Fibroblast of peridontal ligament (primary cell): ENCODE measurements around the gene CCT5.
"Not testable (repeated sequence)": the region's sequence is repeated elsewhere in the genome, so short reads cannot be mapped to it uniquely, and the experiment has no call there.

ENCODE experiments used
- DNase-seq: peaks from one replicate; pipeline ENCODE4 v3.0.0-alpha.2; 2010; ENCODE audit errors: extremely low read depth

CCT5 gene

DNA sequence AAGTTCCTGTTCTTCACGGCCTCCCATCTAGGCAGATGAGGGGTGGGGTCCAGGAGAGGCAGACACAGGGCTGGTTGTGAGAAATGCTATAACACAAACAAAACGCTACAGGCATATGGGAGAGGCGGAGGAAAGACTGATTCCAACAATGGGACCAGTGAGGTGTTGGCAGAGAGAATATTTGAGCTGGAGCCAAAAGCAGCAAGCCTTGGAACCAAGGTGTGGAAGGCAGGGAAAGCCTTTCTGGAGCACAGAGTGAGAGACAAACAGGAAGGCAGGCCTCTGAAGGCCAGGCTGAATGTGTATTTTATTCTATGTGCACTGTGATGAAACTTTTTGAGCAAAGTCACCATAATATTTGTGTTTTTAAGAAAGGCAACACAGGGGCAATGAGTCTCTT lies 3.3 kb upstream of the CCT5 start:
- no peak for DNase-seq

DNA sequence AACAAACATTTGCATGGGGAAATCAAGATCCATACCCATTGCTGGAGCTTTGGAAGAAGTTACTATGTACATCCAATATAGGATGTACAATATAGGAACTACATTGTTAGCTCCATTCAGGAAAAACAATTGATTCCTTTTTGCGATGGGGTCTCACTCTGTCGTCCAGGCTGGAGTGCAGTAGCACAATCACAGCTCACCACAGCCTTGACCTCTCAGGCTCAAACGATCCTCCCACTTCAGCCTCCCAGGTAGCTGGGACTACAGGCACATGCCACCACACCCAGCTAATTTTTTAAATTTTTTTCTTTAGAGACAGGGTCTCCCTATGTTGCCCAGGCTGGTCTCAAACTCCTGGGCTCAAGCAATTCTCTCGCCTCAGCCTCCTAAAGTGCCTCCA lies 2.9 kb upstream of the CCT5 start:
- not testable (repeated sequence) for DNase-seq

DNA sequence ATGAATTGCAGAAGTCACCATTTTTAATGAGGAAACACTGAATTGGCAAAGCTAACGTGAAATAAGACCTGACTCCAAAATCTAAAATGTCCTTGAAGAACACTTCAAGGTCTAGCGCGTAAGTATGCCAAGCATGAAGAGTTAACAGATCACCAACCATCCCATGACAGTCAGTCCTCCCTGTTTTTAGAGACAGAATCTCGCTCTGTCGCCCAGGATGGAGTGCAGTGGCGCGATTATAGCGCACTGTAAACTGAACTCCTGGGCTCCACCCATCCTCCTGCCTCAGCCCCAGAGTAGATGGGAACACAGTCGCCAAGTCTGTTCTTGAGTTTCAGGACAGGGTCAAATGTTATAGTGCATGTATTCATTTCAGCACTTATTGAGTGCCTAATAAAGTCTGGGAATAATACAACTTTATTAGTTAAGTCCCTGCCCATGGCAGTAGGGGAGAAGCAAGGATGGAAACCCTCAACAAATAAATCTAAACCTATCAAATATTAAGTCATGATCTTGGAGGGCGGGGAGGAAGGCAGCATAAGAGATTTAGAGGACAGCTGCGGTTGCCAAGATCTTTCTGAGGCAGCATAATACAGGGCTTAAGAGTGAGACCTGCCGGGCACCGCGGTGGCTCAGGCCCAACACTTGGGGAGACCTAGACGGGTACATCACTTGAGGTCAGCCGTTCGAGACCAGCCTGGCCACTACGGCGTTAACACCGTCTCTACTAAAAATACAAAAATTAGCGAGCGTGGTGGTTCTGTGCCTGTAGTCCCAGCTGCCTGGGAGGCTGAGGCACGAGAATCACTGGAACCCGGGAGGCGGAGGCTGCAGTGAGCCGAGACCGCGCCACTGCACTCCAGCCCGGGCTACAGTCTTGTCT lies 1.5 kb upstream of the CCT5 start:
- DNase-seq: no peak

DNA sequence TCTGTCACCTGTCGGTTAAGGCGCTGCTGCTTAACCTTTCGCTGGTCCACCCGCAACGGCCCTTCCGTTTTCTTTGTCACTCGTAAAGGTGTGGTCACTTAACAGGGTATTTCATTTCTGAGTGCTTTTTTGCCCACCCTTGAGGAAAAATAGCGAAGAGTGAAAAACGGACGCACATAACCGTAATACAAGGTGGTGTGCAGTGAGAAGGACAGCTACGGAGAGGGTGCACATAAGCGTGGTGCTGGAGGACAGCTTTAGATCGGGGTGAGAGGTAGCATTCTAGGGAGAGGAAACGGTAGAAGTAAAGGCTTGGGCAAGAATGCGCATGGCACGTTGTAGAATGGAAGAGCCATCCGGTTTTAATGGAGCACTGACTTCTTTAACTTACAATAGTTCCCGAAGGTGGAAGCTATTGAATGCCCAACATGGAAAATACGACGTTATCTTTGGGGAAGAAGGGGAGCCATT lies 761 bp downstream of the CCT5 start:
- no peak for DNase-seq

DNA sequence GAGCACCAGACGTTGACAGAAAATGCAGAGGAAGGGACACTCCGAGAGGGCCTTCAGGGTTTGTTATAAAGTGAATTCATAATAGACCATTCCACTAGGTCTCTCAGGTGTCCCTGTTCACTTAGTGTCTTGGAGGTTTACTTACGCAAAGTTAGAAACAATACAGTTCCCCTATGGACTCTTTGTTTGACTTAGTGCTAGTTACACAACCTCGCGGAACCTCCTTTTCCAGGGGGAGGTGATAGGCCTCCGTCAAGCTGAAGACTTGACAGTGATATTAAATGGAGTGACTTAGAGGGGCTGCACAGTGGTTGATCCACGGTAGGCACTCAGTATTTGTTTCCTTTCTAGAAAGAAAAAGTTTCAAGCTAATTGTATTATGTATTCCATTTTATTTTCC lies 1.3 kb downstream of the CCT5 start:
- DNase-seq: no peak

DNA sequence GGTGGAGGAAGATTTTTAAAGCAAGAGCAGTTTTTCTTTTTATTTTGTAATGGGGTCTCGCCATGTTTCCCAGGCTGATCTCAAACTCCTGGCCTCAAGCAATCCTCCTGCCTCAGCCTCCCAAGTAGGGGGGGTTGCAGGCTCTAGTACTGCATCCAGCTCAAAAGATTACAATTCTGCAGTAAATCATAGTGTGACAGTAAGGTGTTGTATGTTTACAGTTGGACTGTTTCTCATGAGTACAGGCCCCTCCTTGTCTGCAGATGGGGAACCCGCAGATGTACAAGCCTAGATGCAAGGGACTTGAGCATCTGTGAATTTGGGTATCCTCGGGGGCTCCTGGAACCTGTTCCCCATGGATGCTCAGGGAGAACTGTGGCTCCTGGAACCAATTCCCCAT lies 3.3 kb downstream of the CCT5 start:
- DNase-seq: no peak

DNA sequence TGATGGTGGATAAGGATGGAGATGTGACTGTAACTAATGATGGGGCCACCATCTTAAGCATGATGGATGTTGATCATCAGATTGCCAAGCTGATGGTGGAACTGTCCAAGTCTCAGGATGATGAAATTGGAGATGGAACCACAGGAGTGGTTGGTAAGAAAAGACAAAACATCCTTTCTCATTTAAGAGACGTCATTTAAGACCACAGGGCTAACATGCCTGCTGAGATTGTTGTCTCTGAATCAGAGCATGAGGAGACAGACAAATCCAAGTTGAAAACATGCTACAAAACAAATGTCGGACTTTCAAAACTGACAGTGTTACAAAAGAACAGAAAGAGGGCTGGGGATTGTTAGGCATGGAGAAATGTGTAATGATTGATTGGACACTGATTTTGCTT lies 4.6 kb downstream of the CCT5 start:
- no peak for DNase-seq

DNA sequence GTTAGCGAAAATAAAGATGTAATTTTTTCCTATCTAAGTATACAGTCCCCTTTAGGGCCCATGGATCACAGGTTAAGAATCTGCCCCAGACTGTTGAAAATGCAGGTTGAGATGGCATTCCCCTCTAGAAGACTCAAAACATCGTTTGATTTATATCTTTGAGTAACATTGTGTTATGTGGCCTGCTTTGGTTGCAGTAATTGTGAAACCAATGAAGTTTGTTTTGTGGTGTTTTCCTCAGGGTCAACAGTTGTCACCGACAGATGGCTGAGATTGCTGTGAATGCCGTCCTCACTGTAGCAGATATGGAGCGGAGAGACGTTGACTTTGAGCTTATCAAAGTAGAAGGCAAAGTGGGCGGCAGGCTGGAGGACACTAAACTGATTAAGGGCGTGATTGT lies 7.8 kb downstream of the CCT5 start:
- DNase-seq: no peak

DNA sequence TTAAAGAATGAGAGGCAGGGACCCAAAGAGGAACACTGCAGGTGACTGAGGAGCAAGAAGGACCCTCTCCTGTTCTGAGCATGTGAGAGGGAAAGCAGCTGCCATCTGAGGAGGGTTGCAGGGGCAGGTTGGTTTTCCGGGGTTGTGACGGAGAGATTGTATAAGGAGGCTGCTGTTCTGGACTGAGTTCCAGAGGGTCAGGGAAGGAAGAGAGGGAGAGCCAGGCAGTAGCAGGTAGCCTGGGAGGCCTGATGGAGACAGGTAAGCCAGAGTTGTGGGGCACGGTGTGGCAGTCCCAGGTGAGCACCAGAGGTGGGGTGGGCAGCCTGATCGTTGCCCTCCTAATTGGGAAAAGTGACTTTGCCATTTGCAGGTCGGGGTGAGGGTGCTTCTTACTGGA lies 9.8 kb downstream of the CCT5 start:
- no peak for DNase-seq

DNA sequence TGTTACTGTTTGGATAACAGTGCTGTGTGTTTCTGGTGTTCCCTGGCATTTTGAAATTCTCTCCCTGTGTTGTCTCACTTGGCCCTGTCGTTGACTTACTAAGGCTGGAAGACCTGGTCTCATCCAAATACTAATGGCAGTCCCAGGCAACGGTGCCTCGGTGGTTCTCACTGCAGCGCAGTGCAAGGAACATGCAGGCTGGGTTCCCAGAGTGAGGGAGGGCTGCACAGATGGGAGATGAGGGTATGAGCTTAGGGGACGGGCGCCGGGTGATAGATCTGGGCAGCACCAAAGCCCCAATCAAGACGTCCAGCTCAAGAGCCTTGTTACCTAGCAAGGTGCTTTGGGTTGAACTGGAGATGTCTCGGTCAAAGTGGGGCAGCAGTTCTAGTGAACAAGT lies 11.0 kb downstream of the CCT5 start:
- no peak for DNase-seq

DNA sequence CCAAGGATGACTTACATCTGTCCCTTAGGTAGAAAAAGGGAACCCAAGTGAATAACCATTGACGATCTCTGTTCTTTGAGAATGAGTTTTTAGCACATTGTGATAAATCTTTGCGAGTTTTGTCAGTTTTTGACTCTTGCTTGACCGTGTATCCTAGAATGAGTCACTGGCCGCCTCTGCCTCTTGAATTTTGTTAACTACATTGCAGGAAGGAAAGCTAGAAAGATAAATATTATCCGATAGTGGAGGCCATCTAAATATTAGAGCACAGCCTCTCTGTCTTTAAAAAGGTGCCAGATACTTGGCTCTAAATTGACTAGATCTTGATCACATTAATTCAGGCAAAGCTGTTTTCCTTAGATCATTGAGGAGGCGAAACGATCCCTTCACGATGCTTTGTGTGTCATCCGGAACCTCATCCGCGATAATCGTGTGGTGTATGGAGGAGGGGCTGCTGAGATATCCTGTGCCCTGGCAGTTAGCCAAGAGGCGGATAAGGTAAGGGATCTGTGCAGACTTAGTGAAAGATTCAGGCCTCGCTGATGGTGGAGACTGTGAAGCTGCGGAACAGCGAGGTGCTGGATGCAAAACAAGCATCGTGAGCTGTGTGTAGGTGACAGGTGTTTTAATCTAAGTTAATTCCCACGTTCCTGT lies 12.2 kb downstream of the CCT5 start:
- no peak for DNase-seq

DNA sequence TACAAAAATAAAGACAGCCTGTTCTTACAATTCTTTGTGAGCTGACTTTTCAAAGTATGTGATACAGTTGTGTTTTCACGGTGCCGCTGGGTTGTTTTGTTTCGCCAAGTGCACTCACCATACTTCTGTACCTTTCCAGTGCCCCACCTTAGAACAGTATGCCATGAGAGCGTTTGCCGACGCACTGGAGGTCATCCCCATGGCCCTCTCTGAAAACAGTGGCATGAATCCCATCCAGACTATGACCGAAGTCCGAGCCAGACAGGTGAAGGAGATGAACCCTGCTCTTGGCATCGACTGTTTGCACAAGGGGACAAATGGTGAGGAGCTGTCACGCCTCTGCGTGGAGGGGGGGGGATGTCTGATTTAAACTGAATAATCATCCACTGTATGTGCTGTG lies 12.9 kb downstream of the CCT5 start:
- no peak for DNase-seq

DNA sequence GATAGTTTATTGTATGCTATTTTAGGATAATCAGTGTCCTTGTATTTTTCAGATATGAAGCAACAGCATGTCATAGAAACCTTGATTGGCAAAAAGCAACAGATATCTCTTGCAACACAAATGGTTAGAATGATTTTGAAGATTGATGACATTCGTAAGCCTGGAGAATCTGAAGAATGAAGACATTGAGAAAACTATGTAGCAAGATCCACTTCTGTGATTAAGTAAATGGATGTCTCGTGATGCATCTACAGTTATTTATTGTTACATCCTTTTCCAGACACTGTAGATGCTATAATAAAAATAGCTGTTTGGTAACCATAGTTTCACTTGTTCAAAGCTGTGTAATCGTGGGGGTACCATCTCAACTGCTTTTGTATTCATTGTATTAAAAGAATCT lies 14.5 kb downstream of the CCT5 start:
- peak; percentile 33 for DNase-seq

DNA sequence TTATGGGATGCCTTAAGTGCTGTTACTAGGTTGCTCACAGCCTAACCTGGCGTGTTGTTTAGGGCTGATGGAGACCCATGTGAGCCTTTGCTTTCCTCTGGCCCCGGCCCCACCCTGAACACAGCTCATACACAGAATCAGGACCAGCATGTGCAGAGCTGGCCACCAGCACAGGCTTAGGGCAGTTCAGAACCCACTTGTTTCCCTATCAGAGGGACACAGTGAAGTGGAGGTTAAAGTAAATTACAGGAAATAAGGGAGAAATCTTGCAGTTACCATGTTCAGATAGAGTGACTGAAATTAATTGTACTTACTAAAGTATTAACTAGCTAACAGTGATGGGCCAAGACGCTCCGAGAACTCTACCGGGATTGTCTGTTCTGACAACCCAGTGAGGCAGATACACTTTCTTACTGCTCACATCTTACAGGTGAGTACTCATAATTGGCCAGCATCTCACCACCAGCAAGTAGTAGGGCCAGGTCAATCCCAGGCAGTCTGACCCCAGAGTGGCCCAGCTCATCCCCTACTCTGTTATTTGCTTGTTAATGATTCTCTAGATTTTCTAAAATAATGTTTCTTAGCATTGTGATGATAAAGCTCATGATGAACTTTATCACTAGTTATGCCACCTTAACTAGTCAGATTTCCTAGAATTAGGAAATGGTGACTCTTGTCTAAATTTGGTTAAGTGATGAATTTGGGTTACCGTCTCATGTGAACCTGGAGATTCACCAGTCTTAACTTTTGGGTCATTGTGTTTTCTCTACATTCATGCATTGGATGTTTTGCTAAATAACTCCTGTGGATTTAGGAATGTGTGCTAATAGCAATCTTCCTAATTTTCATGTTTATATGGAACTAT lies 15.4 kb downstream of the CCT5 start:
- DNase-seq: no peak

DNA sequence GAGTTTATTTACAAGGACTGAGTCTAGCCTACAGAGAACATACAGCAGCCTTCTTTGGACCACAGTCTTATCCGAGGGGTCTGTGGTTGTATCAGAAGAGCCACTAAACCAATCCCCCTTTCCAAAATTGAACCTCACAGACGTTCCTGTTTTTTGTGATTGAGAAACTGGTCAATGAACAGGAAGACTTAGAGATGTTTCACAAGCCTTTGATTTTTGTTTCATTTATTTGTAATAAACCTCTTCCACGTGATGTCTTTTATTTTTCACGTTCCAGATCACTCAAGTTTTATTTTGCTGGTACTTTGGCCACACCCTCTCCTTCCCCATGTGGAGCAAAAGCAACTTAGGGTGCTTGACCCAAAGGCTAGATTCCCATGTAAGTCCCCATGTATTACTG lies 16.1 kb downstream of the CCT5 start:
- DNase-seq: no peak

DNA sequence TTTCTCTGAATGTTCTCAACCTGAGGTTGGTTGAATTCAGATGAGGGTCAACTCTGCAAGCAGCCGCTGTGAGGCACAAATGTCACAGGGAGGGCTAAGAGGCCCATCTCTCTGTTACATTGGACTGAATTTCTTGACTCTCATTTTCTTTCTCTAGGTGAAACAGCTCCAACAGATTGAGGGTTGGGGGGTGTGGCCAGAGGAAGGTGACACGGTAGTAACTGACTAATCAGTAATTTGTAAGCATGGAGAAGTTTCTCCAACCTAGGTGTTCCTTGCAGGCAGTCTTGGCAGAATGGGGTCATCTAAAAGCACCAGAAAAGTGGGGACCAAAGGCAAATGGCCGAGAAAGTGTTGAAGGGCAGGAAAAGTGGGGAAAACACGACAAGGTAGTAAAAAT lies 16.8 kb downstream of the CCT5 start:
- no peak for DNase-seq

DNA sequence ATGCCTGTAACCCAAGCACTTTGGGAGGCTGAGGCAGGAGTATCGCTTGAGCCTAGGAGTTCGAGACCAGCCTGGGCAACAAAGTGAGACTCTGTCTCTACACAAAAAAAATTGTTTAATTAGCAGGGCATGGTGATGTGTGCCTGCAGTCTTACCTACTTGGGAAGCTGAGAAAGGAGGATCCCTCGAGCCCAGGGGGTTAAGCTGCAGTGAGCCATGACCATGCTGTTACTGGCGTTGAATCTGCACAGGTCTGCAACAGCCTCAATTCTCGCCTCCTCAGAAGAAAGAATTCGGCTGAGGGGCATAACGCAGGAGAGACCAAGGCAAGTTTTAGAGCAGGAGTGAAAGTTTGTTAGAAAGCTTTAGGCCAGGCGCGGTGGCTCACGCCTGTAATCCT lies 18.0 kb downstream of the CCT5 start:
- no peak for DNase-seq

DNA sequence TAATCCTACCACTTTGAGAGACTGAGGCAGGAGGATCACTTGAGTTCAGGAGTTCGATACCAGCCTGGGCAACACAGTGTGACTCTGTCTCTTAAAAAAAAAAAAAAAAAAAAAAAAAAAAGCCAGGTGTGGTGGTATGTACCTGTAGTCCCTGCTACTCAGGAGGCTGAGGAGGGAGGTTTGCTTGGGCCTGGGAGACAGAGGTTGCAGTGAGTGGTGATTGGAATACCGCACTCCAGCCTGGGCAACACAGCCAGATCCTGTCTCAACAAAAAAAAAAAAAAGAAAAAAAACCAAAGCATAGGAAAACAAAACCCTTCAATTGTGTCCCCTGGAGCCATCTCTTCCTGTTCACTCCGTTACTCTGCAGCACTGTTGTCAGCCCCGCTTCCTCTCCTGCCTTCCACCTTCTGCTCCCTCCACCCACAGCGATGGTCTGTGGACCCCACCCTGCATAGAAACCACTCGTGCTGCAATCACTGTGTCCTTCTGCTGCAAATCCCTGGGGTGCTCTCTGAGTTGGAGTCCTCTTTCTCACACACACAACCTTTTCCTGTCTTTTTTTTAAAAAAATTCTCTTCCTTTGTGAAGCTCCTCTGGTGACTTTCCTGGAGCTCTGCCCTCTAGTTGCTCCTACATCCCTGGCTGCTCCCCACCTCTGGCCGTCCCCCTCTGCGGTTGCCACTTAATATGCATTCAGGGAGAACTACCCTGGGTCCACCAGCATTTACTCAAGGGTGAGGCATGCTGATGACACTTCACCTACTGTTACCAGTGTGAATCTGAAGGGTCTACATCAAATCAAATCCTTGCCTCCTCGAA lies 22.2 kb downstream of the CCT5 start:
- DNase-seq: no peak

DNA sequence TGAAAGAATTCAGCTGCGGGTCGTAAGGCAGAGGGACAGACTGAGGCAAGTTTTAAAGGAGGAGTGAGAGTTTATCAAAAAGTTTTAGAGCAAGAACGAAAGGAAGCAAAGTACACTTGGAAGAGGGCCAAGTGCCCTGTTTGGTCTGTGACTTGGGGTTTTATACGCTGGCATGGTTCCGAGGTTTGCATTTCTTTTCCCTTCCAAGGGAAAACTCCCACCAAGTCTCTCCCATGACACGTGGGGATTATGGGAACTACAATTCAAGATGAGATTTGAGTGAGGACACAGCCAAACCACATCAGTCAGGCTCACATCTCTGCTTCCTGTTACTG lies 22.8 kb downstream of the CCT5 start:
- DNase-seq: not testable (repeated sequence)

DNA sequence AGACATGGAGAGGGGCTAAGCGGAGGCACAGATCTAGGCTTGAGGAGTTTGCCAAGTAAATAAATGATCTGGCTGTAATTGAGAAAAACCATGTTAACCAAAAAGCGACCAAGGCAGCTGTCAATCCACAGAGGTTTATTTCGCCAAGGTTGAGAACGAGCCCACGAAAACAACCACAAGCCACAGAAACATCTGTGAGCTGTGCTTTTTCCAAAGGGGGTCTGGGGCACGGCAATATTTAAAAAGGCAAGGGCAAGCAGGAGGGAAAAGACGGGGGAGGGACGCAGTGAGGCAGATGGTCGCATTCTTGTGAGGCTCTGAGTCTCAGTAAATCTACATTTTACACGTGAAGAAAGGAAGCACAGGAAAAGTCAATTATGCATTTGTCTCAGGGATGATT lies 25.4 kb downstream of the CCT5 start:
- no peak for DNase-seq

DNA sequence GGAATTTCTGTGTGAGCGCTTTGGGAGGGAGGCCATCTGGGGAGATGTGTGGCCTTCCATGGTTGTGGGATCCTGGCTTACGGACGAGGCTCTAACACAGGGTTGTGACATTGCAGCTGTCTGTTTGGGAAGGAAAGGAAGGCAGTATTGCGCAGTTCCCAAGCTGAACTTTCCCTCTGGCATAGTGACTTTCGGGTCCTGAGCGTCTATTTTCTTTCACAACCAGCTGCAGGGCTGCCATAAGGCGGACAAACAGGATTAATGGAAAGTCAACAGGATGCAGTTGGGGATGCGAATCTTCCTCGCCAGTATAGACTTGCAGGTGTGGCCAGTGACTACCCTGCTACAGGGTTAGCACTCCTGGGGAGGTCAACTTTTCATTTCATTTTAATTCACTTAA lies 25.9 kb downstream of the CCT5 start:
- DNase-seq: no peak

DNA sequence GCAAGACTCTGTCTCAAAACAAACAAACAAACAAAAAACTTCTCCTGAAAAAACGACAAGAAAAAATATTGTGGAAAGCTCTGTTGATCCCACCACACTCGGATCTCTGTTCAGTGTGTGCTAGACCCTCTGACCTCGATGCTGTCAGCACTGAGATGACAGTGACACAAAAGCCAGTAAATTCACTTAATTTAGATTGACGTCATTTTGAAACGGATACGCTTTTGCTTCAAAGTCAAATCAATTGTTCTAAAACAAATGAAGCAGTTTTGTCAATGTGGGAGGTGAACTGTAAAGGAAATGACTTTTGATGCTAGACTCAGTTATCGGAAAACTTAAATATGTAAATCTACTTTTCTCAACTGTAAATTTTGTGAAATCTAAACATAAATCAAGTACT lies 26.6 kb downstream of the CCT5 start:
- no peak for DNase-seq
